GM19324 (cell line): ENCODE results near the gene PAGE4.

Source experiments
- ATAC-seq: cut with Tn5 transposase; IDR thresholded peaks from one replicate; pipeline ENCODE4 v1.9.1; 2021; ENCODE audit warnings: mild to moderate bottlenecking, moderate library complexity; ENCODE audit not compliant: unreplicated experiment, low FRiP score

PAGE4 gene

DNA sequence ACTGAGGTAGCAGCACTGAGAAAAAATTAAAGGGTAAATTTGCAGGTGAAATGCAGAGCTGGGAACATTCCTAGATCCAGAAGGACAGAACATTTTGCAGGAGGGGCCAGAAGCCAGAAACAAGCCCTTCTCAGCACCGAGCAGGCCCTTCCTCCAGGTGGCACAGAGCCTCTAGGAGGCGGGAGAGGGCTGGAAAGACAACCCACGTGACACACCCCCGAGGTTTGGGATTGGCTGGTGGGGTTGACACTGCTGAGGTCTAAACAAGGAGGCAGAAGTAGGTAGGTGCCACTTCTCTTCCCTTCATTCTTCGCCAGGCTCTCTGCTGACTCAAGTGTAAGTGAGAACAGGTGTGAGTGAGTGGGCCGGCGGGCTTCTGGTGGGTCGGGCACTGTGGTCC is at the start of gene PAGE4:
Gene PAGE4 (plus strand): TSS at position 288 of the 400 bp plus-strand sequence. CDS start 1,126 bp downstream, outside the sequence.
- ATAC-seq, result no peak

- no peak for ATAC-seq
Measured at GRCh38 chrX:49784747-49785280, 44.3 kb upstream of the PAGE4 start.

DNA sequence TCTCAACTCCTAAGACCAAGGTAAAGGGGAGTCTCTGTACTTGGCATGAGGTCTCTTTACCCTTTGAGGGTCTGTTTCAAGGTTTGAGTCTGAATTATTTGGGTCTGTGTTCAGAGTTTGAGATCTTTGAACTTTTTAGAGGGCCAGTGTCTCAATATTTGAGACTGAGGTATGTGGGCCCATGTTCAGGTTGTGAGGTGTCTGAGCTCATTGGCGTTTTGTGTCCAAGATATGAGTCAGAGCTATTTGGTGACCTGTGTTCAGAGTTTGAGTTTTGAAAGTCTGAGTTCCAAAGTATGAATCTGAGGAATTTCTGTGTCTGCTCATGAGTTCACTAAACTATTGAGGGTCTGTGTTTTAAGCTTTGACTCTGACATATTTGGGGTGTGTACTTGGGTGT is 36.7 kb upstream of the PAGE4 start:
- ATAC-seq, result no peak

DNA sequence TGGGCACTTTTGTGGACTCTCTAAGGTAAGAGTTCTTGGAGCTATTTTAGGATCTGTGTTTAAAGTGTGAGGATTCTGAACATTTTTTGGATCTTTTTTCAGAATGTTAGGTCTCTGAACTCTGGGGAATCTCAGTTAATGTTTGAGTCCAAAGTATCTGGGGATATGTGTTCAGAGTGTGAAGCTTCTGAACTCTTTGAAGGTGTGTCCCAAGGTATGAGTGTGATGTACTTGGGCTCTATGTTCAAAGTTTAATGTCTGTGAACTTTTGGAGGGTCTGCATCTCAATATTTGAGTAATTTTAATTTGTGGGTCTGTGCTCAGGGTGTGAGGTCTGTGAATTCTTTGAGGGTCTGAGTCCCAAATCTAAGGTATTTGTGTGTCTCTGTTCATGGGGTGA is 35.4 kb upstream of the PAGE4 start:
- no peak for ATAC-seq

- ATAC-seq, result no peak
Measured at GRCh38 chrX:49799828-49800227, 29.3 kb upstream of the PAGE4 start.

GRCh38 chrX:49809891-49810632 is 19.0 kb upstream of the PAGE4 start:
- ATAC-seq, result no peak

DNA sequence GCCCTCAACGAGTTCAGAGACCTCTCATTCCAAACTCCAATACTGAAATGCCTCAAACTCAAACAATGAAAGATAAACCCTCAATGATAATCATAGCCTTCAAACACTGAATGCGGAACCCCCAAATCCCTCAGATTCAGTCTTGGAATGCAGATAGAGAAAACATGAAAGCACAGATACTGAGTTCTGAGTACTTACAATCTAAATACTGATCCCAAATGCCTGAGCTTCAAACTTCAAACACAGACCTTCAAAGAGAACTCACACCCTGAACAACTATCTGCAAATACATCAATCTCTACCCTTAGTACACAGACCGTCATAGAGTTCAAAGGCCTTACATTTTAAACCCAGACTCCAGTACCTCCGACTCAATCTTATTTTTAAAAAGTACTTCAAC is 16.9 kb upstream of the PAGE4 start:
- no peak for ATAC-seq

- ATAC-seq, result no peak
Measured at GRCh38 chrX:49816435-49816834, 12.7 kb upstream of the PAGE4 start.

DNA sequence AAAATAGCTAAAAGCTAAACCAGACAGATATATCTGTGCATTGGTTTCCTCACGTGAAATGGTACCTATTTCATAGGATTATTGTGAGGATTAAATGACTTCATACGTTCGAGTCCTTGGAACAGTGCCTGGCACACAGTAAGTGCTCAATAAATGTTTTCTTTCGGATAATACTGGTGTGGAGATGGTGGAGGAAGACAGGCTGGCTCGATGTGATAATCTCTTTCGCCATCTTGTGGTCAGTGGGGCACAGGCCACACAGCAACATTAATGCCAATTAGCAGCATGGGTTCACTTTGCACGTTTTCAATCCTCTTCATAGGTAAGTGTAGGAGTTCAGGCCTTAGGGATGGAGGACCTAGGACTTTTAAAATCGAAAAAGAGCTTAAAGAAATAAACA is 9.3 kb downstream of the PAGE4 start:
- ATAC-seq, result peak; percentile 61

DNA sequence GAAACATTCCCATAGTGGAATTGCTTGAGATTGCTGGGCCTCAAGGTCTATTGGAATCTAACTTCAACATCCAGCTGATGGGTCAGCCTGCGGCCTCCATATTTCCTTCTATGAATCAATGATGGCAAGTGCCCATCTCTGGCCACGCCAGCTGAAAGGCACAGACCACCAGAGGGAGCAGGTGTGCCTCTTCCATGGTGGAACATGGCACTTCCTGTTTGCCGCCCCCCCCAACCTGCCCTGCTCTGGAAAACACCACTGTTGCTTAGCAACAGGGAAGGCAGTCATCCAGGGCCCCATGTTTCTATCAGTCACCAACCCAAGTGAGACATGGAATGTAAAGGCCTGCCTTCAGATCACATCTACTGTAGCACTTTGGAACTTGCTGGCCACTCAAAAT is 11.6 kb downstream of the PAGE4 start:
- no peak for ATAC-seq

DNA sequence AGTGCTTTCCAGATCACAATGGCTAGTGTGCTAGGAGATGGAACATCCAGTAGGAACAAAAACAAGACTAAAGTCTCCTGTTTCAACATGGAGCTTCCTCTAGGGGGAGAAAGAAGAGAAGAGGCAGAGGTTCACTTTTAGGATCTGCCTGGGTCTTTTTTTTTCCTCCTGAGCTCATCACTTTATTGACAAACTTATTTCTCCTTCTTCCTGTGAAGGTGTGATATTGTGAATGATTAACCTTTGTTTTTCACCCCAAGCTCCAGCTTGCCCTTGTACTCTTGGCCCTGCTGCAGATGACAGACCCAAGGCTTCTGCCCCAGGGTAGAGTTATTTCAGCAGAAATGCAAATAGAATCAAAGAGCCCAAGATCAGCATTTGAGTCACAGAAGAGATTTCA is 13.5 kb downstream of the PAGE4 start:
- ATAC-seq, result peak; percentile 37

- ATAC-seq, result no peak
Measured at GRCh38 chrX:49844611-49845010, 15.5 kb downstream of the PAGE4 start.

DNA sequence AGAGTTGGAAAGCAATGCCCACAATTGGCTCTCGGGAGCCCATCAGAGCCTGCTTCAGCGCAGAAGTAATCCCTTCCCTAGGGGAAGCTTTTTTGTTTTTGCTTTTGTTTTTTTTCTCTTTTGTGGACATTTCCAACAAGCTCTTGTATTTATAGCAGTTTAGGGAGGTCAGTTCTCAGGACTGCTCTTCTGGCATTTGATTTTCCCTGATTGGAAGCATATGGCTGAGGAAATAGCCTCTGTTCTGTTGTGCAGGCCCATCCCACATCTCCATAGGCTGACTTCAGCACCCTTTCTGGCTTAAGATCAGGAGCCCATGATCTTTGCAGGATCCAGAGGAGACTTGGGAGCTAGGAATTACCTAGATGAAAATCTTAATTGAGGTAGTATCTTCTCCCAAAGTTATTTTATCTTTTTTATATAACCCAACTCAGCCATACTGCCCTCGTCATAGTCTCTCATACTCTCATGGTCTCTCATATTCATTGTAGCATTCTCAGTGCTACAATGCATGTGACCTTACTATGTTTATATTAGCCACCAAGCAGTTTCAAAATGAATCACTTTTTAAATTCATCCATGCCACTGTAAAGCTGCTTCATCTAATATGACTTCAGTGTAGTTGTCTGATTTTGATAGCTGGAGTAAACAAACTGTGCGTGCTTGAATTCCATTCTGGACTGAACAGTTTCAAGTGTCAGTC is 16.7 kb downstream of the PAGE4 start:
- ATAC-seq, result no peak

DNA sequence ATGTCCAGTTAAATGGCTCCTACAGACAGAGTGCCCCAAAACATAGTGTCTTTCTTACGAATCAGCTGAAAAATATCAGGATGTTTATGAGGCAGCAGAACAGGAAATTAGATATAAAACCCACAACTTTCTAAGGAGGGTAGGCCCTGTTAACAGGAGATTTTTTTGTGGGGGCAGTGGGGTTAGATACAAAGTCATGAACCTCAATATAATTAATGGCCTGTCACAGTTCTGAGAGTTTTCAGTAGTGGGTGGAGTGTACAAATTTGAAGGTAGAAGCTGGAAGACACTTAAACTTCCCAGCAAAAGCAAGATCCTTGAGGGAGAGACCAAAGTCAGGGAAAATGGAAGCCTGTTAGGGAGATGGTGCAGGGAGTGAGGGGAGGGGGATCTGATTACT is 17.4 kb downstream of the PAGE4 start:
- no peak for ATAC-seq

GRCh38 chrX:49848275-49848674 is 19.2 kb downstream of the PAGE4 start:
- no peak for ATAC-seq

GRCh38 chrX:49850028-49850427 is 20.9 kb downstream of the PAGE4 start:
- ATAC-seq, result no peak

DNA sequence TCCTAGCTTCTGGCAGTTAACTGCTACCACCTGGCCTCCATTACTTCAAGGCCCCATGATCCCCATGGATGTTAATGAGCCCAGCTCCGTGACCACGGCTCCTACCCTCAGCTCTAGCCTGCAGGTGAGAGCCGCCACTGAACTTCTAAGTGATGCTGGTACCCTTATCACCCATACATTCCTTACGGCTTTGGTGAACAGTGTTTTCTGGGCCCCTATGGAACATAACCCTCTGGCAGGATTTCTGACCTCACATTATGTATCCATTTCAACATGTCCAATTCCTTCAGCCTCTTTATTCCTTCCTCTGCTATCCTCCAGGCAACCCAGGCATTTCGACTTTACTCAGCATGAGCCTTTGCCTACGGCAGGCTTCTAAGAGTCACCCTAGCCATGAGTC is 24.6 kb downstream of the PAGE4 start:
- ATAC-seq, result no peak

GRCh38 chrX:49856819-49857218 is 27.7 kb downstream of the PAGE4 start:
- ATAC-seq, result no peak

DNA sequence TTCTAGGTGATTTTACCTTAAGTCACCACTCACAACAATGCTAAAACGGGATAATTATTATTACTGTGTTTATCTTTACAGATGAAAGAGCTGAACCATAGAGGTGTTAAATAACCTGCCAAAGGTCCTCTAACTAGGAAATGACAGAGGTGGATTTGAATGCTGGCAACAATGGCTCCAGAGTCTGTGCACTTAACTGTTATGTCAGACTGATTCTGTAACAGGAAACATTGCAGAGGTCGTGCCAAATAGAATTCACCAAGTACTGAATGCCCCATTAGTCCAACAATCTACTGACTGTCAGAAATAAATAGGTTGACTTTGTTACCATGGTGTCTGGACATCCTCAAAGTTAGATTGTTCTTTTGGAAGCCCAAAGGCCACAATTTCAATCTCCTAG is 29.2 kb downstream of the PAGE4 start:
- ATAC-seq, result no peak

GRCh38 chrX:49859491-49859890 is 30.4 kb downstream of the PAGE4 start:
- no peak for ATAC-seq

GRCh38 chrX:49860867-49861535 is 31.9 kb downstream of the PAGE4 start:
- no peak for ATAC-seq
